Breast epithelium (tissue), 4 donors: ENCODE results near the gene ADORA3. TPM values are rescaled to one million over a fixed set of nuclear protein-coding genes. Genes with fewer than 3 reads are reported as not detected.

Source experiments
- DNase-seq, 2 donors: peaks; one replicate each; pipeline ENCODE4 v3.0.0-alpha.2; 2019; ENCODE audit warnings: low spot score in 2 of 2
- H3K27ac ChIP-seq, 2 donors: fragments of 200-600 bp; sonication (generic) in 1 of 2; one replicate each; pipeline ENCODE4 v1.5.1; 2016 to 2019; ENCODE audit warnings: mild to moderate bottlenecking in 1 of 2
- H3K27me3 ChIP-seq, 2 donors: fragments of 200-600 bp; sonication (generic) in 1 of 2; one replicate each; pipeline versions ENCODE4 v1.5.1 to v1.6.0; 2017 to 2019; ENCODE audit warnings: control low read depth in 1 of 2, mild to moderate bottlenecking in 1 of 2
- H3K36me3 ChIP-seq: fragments of 200-600 bp; one replicate; pipeline ENCODE4 v1.5.1; 2019
- H3K4me1 ChIP-seq, 2 donors: fragments of 200-600 bp; sonication (generic); one replicate each; pipeline ENCODE4 v1.5.1; 2016 to 2019; ENCODE audit warnings: control low read depth in 1 of 2
- H3K4me3 ChIP-seq, 3 donors: fragments of 200-600 bp; sonication (generic); 1 replicate in 2 of 3; 2 replicates in 1 of 3; pipeline ENCODE4 v1.5.1; 2016 to 2019; ENCODE audit warnings: mild to moderate bottlenecking in 3 of 3, moderate library complexity in 2 of 3
- H3K9me3 ChIP-seq, 2 donors: fragments of 200-600 bp; sonication (generic) in 1 of 2; one replicate each; pipeline ENCODE4 v1.5.1; 2016 to 2019; ENCODE audit warnings: control low read depth in 1 of 2
- POLR2A ChIP-seq: fragments of 450-650 bp; IDR thresholded peaks from one replicate; pipeline ENCODE4 v1.6.1; 2016; ENCODE audit warnings: antibody characterized with exemption, mild to moderate bottlenecking, moderate library complexity
- POLR2AphosphoS5 ChIP-seq, 3 donors: sonication (generic); formaldehyde crosslinking; IDR thresholded peaks; one replicate each; pipeline ENCODE4 v1.6.1; 2017; ENCODE audit warnings: antibody characterized with exemption in 3 of 3
- intact Hi-C: fragments of 100-400 bp; cut with DNase I; formaldehyde crosslinking; loops from one replicate; pipeline ENCODE4 v1.15.1; 2023; ENCODE audit warnings: low total_unique reads
- total RNA-seq, 3 donors: library from RNA; depleted of rRNA; stranded (reverse); fragments of >200 nt; gene quantifications; one replicate each; pipeline ENCODE4 v1.1.0, GENCODE V29; 2016
- TF ChIP-seq, protein P1 (sequence below), 3 donors: fragments of 450-650 bp; IDR thresholded peaks; one replicate each; pipeline ENCODE4 v1.5.1; 2016 to 2017; ENCODE audit warnings: antibody characterized with exemption in 3 of 3, mild to moderate bottlenecking in 3 of 3, moderate library complexity in 3 of 3

Gene ADORA3
- total RNA-seq, 3 donors from 2014 or later = 9.5 to 13.8 (median 13.2) TPM

DNA sequence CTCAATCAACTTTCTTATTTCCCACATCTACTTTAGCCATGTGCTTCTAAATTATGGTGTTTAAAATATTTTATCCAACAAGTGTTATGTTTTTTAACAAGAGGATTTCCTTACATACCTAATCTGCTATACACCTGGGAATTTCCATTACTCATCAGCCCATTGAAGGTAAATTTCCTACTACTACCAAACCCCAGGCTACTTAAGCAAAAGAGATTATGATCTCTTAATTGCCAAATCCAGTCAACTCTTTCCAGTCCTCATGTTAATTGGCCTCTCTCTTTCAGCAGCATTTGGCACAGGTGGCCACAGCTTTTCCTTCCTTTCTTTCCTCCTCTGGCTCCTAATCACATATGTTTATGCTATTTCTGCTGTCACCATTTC lies 34.7 kb downstream of the ADORA3 start:
- no peaks in the 10 kb centered on the region for H3K27me3 ChIP-seq
- no peaks in the 10 kb centered on the region for H3K9me3 ChIP-seq
- no peaks in the 10 kb centered on the region for H3K4me1 ChIP-seq
- TF ChIP-seq, protein P1, sequence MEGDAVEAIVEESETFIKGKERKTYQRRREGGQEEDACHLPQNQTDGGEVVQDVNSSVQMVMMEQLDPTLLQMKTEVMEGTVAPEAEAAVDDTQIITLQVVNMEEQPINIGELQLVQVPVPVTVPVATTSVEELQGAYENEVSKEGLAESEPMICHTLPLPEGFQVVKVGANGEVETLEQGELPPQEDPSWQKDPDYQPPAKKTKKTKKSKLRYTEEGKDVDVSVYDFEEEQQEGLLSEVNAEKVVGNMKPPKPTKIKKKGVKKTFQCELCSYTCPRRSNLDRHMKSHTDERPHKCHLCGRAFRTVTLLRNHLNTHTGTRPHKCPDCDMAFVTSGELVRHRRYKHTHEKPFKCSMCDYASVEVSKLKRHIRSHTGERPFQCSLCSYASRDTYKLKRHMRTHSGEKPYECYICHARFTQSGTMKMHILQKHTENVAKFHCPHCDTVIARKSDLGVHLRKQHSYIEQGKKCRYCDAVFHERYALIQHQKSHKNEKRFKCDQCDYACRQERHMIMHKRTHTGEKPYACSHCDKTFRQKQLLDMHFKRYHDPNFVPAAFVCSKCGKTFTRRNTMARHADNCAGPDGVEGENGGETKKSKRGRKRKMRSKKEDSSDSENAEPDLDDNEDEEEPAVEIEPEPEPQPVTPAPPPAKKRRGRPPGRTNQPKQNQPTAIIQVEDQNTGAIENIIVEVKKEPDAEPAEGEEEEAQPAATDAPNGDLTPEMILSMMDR (IDR thresholded peaks at IDR 0.05) = no peak
- TF ChIP-seq POLR2AphosphoS5 (IDR thresholded peaks at IDR 0.05) = no peak
- no peak for TF ChIP-seq POLR2A
- peaks cover 5% of the 10 kb centered on the region for H3K36me3 ChIP-seq
- intact Hi-C loops = no loop called here
- DNase-seq = no peak
- H3K4me3 ChIP-seq = no peak overlapping the region
- no peak overlapping the region for H3K27ac ChIP-seq

DNA sequence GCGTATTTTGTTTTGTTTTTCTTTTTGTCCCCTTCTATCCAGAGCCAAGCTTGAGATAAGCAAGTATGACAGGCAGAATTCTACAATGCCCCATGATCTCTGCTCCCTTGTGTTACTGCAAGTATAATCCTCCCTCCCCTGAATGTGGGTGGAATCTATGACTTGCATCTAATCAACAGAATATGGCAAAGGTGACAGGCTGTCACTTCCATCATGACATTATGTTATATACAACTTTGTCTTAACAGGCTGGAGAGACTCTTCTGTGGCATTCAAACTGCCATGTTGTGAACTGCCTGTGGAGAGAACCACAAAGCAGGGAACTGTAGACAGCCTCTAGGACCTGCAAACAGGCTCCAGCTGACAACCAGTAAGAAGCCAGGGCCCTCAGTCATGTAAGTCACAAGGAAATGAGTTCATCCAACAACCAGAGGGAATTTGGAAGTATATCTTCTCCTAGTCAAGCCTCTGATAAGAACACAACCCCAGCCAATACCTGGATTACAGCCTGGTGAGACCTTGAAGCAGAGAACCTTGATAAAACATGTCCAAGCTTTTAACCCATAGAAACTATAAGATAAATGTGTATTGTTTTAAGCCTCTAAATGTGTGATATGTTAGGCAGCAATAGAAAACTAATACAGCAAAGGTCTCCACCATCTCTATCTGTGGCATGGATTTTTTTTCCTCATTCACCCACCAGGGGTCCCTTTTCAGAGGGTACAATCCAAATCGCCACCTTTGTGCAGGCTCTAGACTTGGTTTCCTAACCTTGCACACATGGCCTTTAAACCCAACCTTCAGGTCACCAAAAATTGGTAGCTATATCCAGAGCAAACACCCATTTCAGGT lies 35.3 kb downstream of the ADORA3 start:
- no peak overlapping the region for H3K27ac ChIP-seq
- H3K4me1 ChIP-seq = no peaks in the 10 kb centered on the region
- peaks cover 5% of the 10 kb centered on the region for H3K36me3 ChIP-seq
- no peak for DNase-seq
- no peak overlapping the region for H3K4me3 ChIP-seq
- no peaks in the 10 kb centered on the region for H3K9me3 ChIP-seq
- intact Hi-C loops = no loop called here
- H3K27me3 ChIP-seq = no peaks in the 10 kb centered on the region
- no peak for TF ChIP-seq POLR2A
- TF ChIP-seq, protein P1 (IDR thresholded peaks at IDR 0.05) = no peak
- TF ChIP-seq POLR2AphosphoS5 (IDR thresholded peaks at IDR 0.05) = no peak

DNA sequence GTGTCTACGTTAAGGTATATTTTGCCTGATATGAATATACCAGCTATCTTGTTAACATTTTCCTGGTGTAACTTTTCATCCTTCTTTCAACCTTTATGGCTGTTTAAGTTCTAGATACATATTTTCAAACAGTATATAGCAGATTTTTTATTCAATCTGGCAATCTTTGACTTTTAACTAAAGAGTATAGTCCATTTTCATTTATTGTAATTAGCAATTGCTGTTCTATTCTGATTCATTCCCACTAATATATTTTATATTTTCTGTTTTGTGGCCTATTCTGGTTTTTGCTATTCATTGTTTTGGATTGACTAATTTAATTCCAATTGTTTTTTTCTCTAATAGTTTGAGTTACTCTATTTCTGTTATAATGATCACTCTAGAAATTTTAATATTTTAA lies 37.0 kb downstream of the ADORA3 start:
- TF ChIP-seq POLR2AphosphoS5 (IDR thresholded peaks at IDR 0.05) (no peak), POLR2A (no peak)
- TF ChIP-seq, protein P1 (IDR thresholded peaks at IDR 0.05) = no peak
- DNase-seq = no peak
- intact Hi-C loops = no loop called here
- no peak overlapping the region for H3K27ac ChIP-seq
- peaks cover 16% of the 10 kb centered on the region for H3K36me3 ChIP-seq
- no peaks in the 10 kb centered on the region for H3K4me1 ChIP-seq
- H3K4me3 ChIP-seq = no peak overlapping the region
- no peaks in the 10 kb centered on the region for H3K9me3 ChIP-seq
- no peaks in the 10 kb centered on the region for H3K27me3 ChIP-seq

DNA sequence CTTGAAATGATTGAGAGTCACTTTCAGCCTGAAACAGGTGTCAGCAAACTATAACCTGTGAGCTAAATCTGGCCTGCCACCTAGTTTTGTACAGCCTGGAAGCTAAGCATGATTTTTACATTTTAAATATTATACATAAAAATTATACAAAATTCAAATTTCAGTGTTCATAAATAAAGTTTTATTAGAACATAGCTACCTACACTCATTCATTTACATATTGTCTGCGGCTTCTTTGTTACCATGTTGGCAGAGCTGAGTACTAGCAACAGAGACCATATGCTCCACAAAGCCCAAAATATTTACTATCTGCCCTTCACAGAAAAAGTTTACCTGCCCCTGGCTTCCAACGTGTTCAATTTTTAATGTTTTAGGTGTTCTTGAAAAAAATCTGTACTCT lies 37.7 kb downstream of the ADORA3 start:
- no peak for DNase-seq
- Histone ChIP-seq H3K4me3 (no peak overlapping the region), H3K36me3 (peaks cover 16% of the 10 kb centered on the region), H3K9me3 (no peaks in the 10 kb centered on the region), H3K27ac (no peak overlapping the region), H3K4me1 (no peaks in the 10 kb centered on the region), H3K27me3 (no peaks in the 10 kb centered on the region)
- intact Hi-C loops = no loop called here
- TF ChIP-seq, protein P1 (IDR thresholded peaks at IDR 0.05) = no peak
- TF ChIP-seq POLR2AphosphoS5 (IDR thresholded peaks at IDR 0.05) (no peak), POLR2A (no peak)

DNA sequence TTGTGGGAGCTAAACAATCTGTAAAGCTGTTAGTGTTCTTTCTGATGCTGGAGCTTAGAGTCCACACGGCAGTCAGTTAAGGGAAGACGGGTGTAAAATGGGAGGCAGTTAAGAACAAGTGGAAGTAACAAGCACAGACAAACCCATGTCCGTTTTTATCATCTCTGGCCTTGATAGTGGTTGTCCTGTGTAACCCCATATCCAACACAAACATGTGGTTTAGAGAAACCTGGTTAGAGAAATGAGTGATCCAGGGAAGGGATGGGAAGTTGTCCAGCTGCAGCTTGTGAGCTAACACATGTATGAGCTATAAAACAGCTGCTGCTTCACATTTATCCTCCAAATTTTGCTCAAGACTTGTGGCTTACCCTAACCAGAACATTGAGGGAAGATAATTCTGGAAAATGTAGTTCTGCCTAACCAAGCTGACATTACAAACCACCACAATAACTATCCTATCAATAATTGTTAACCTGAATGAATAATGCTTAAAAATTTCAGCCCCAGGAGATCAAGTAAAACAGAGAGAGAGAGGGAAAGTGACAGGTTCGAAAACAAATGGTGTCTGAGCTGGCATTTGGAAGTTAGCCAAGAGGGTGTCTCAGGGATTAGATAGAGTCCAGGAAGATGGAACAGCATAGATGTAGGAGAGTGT lies 40.3 kb downstream of the ADORA3 start:
- intact Hi-C loops = no loop called here
- no peaks in the 10 kb centered on the region for H3K27me3 ChIP-seq
- DNase-seq = no peak
- TF ChIP-seq POLR2AphosphoS5 (IDR thresholded peaks at IDR 0.05) (no peak), POLR2A (no peak)
- TF ChIP-seq, protein P1 (IDR thresholded peaks at IDR 0.05) = no peak
- H3K36me3 ChIP-seq = peaks cover 14% of the 10 kb centered on the region
- no peak overlapping the region for H3K27ac ChIP-seq
- no peak overlapping the region for H3K4me3 ChIP-seq
- no peaks in the 10 kb centered on the region for H3K4me1 ChIP-seq
- H3K9me3 ChIP-seq = no peaks in the 10 kb centered on the region
